OCI-LY1 (cell line): ENCODE data around the gene PLA2G2F.

Experiments
- H2AFZ ChIP-seq: fragments of 200-600 bp; sonication (generic), shearing (Covaris generic); 2 replicates; pipeline ENCODE4 v1.6.0; 2014; ENCODE audit warnings: antibody characterized with exemption, mild to moderate bottlenecking, low read length
- H3F3A ChIP-seq: fragments of 200-600 bp; sonication (generic), shearing (Covaris generic); 2 replicates; pipeline ENCODE4 v1.6.0; 2014; ENCODE audit warnings: mild to moderate bottlenecking, antibody characterized with exemption, low read length, moderate library complexity; ENCODE audit not compliant: insufficient read depth
- H3K27ac ChIP-seq: fragments of 200-600 bp; sonication (generic); 2 replicates; pipeline ENCODE4 v1.5.1; 2014; ENCODE audit warnings: low read length, mixed run types, mild to moderate bottlenecking, low read depth; ENCODE audit not compliant: poor library complexity, severe bottlenecking
- H3K27me3 ChIP-seq: fragments of 200-600 bp; sonication (generic); 2 replicates; pipeline ENCODE4 v1.6.0; 2014; ENCODE audit warnings: antibody characterized with exemption, mild to moderate bottlenecking, low read length, moderate library complexity; ENCODE audit not compliant: insufficient read depth
- H3K36me3 ChIP-seq: fragments of 200-600 bp; sonication (generic); 2 replicates; pipeline ENCODE4 v1.6.1; 2014; ENCODE audit warnings: mild to moderate bottlenecking, antibody characterized with exemption, low read length, moderate library complexity, mixed read lengths; ENCODE audit not compliant: insufficient read depth
- H3K4me1 ChIP-seq: fragments of 200-600 bp; sonication (generic); 2 replicates; pipeline ENCODE4 v1.5.1; 2014; ENCODE audit warnings: mild to moderate bottlenecking, low read length, moderate library complexity; ENCODE audit not compliant: insufficient read depth, severe bottlenecking
- H3K4me2 ChIP-seq: fragments of 200-600 bp; sonication (generic), shearing (Covaris generic); 2 replicates; pipeline ENCODE4 v1.6.1; 2014; ENCODE audit warnings: low read length
- H3K4me3 ChIP-seq: fragments of 200-600 bp; sonication (generic); 2 replicates; pipeline ENCODE4 v1.5.1; 2014; ENCODE audit warnings: low read length, low read depth, mild to moderate bottlenecking, mixed read lengths; ENCODE audit not compliant: poor library complexity, severe bottlenecking
- H3K79me2 ChIP-seq: fragments of 200-600 bp; shearing (Covaris generic); 2 replicates; pipeline ENCODE4 v1.6.1; 2016; ENCODE audit warnings: mixed run types, low read length, mixed read lengths; ENCODE audit not compliant: insufficient read depth
- H3K9ac ChIP-seq: fragments of 200-600 bp; sonication (generic), shearing (Covaris generic); 2 replicates; pipeline ENCODE4 v1.6.1; 2014; ENCODE audit warnings: mild to moderate bottlenecking, low read length, mixed read lengths
- H3K9me2 ChIP-seq: fragments of 200-600 bp; sonication (generic), shearing (Covaris generic); 2 replicates; pipeline ENCODE4 v1.6.1; 2014; ENCODE audit warnings: low read depth, mild to moderate bottlenecking, low read length, mixed read lengths
- H3K9me3 ChIP-seq: fragments of 200-600 bp; shearing (Covaris generic); 2 replicates; pipeline ENCODE4 v1.6.1; 2014; ENCODE audit warnings: low read length, mixed read lengths
- H4K20me1 ChIP-seq: fragments of 200-600 bp; sonication (generic), shearing (Covaris generic); 2 replicates; pipeline ENCODE4 v1.6.0; 2016; ENCODE audit warnings: mild to moderate bottlenecking, low read length; ENCODE audit not compliant: insufficient read depth
- CTCF ChIP-seq: fragments of 200-600 bp; sonication (generic), shearing (Covaris generic); IDR thresholded peaks from 2 replicates; pipeline ENCODE4 v1.5.1; 2017; ENCODE audit warnings: mild to moderate bottlenecking, antibody characterized with exemption, low read length, moderate library complexity, mixed read lengths
- EZH2 ChIP-seq: fragments of 200-600 bp; sonication (generic), shearing (Covaris generic); IDR thresholded peaks from 2 replicates; pipeline ENCODE4 v1.8.0; 2017; ENCODE audit warnings: borderline replicate concordance, mixed run types, mild to moderate bottlenecking, antibody characterized with exemption, low read length, moderate library complexity, mixed read lengths

PLA2G2F gene

GRCh38 chr1:20197329-20197791 lies 58.2 kb downstream of the PLA2G2F start:
- H3K9ac ChIP-seq: no peak overlapping the region
- H3K9me2 ChIP-seq: no peaks in the 10 kb centered on the region
- no peaks in the 10 kb centered on the region for H4K20me1 ChIP-seq
- no peaks in the 10 kb centered on the region for H3K79me2 ChIP-seq
- no peaks in the 10 kb centered on the region for H3K4me1 ChIP-seq
- no peak overlapping the region for H3K4me3 ChIP-seq
- no peaks in the 10 kb centered on the region for H3K9me3 ChIP-seq
- H3F3A ChIP-seq: no peaks in the 10 kb centered on the region
- no peaks in the 10 kb centered on the region for H3K36me3 ChIP-seq
- peaks cover 3% of the 10 kb centered on the region; the same call in 1 of the 2 replicates for H3K27me3 ChIP-seq
- TF ChIP-seq CTCF (no peak), EZH2 (no peak)
- H3K4me2 ChIP-seq: no peak overlapping the region
- H3K27ac ChIP-seq: no peak overlapping the region
- H2AFZ ChIP-seq: no peak overlapping the region

GRCh38 chr1:20198296-20198695 lies 59.2 kb downstream of the PLA2G2F start:
- no peak for TF ChIP-seq CTCF
- TF ChIP-seq EZH2: no peak
- Histone ChIP-seq H3K27ac (no peak overlapping the region), H4K20me1 (no peaks in the 10 kb centered on the region), H3K9me3 (no peaks in the 10 kb centered on the region), H2AFZ (no peak overlapping the region), H3K9me2 (no peaks in the 10 kb centered on the region), H3K9ac (no peak overlapping the region), H3K79me2 (no peaks in the 10 kb centered on the region), H3K4me3 (no peak overlapping the region), H3K4me2 (no peak overlapping the region), H3K36me3 (no peaks in the 10 kb centered on the region), H3K27me3 (peaks cover 3% of the 10 kb centered on the region; the same call in 1 of the 2 replicates), H3F3A (no peaks in the 10 kb centered on the region), H3K4me1 (no peaks in the 10 kb centered on the region)

DNA sequence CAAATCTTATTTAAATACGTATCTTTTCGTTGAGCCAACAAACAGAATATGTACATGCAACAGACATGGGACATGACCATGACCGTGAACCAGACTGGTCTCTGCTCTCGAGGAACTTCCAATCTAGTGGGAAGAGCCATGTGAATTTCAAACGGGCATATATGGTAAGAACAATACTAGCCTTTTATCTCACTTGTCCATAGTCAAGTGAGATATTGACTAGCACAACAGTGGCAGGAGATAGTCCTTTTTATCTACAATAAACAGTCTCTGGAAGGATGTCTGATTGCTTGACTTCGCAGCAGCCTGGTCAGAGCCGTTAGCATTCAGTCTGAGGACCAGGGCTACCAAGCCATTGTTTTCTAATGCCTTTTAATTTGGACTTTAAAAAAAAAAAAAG lies 59.8 kb downstream of the PLA2G2F start:
- H3K36me3 ChIP-seq: no peaks in the 10 kb centered on the region
- H3F3A ChIP-seq: no peaks in the 10 kb centered on the region
- H3K9ac ChIP-seq: no peak overlapping the region
- no peaks in the 10 kb centered on the region for H4K20me1 ChIP-seq
- H3K9me3 ChIP-seq: no peaks in the 10 kb centered on the region
- no peak overlapping the region for H3K4me3 ChIP-seq
- no peaks in the 10 kb centered on the region for H3K4me1 ChIP-seq
- TF ChIP-seq CTCF (no peak), EZH2 (no peak)
- H2AFZ ChIP-seq: no peak overlapping the region
- no peaks in the 10 kb centered on the region for H3K9me2 ChIP-seq
- no peak overlapping the region for H3K4me2 ChIP-seq
- H3K27ac ChIP-seq: no peak overlapping the region
- H3K79me2 ChIP-seq: no peaks in the 10 kb centered on the region
- H3K27me3 ChIP-seq: no peaks in the 10 kb centered on the region
